WERI-Rb-1 (cell line): Measurements from ENCODE around the gene ADAMTS2.

Experiments used
- DNase-seq: peaks from one replicate; pipeline ENCODE4 v3.0.0-alpha.2; 2020
- H3K27ac ChIP-seq: fragments of 250-450 bp; sonication (Bioruptor Pico); 2 replicates; pipeline ENCODE4 v1.5.1; 2020; ENCODE audit warnings: mild to moderate bottlenecking, moderate library complexity
- H3K27me3 ChIP-seq: fragments of 250-450 bp; sonication (Bioruptor Pico); 2 replicates; pipeline ENCODE4 v1.5.1; 2021; ENCODE audit warnings: mild to moderate bottlenecking, low read depth, moderate library complexity; ENCODE audit not compliant: insufficient read depth, severe bottlenecking
- H3K36me3 ChIP-seq: fragments of 250-450 bp; sonication (Bioruptor Pico); 2 replicates; pipeline ENCODE4 v1.5.1; 2020; ENCODE audit warnings: mild to moderate bottlenecking, moderate library complexity
- H3K4me3 ChIP-seq: 2 replicates; pipeline ENCODE4 v1.5.1; 2011; ENCODE audit warnings: low read depth, mild to moderate bottlenecking, control low read depth, low read length
- H3K9me3 ChIP-seq: fragments of 250-450 bp; sonication (Bioruptor Pico); 2 replicates; pipeline ENCODE4 v1.5.1; 2021; ENCODE audit warnings: mild to moderate bottlenecking, moderate library complexity; ENCODE audit not compliant: severe bottlenecking
- TF ChIP-seq, protein P1 (sequence below): IDR thresholded peaks from 2 replicates; pipeline ENCODE4 v1.5.1; 2011; ENCODE audit warnings: low read depth, mild to moderate bottlenecking, control low read depth, inconsistent platforms, low read length

ADAMTS2 gene

DNA sequence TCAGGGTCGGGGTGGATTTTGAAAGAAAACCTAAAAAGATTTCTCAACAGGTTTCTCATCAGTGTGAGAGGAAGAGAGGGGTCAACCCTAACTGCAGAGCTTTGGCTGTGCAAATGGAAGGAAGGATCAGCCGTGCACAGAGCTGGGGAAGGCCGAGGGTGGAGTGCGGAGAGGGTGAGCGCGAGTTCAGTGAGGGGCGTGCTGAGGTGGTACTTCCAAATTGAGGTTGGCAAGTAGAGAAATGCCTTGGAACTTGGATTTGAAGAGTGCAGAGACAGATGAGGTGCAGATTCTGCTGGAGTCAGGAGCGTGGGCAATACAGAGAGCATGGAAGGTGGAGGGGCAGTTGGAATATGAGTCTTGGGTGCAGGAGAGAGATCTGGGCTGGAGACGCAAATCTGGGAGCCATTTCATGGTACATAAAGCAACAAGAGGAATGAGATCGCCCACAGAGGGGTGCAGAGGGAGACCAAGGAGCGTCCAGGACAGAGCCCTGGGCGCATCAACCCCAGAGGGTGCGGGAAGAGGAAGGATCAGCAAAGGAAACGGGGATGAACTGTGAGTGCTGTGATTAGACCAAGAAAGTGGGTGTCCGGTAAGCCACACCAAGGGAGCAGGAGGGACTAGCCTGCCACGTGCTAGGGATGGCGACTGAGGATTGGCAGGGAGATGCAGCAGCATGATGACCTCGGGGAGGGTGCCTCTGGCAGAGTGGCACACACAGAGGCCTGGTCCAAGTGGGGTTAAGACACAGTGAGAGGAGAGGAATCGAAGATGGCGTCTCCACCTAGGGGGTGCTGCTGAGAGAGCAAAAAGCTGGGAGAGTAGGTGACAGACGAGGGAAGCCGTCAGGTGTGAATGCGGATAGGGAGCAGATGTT lies 105.8 kb downstream of the ADAMTS2 start:
- H3K27ac ChIP-seq = no peak overlapping the region
- DNase-seq = no peak
- no peaks in the 10 kb centered on the region for H3K9me3 ChIP-seq
- H3K27me3 ChIP-seq = no peaks in the 10 kb centered on the region
- TF ChIP-seq, protein P1, sequence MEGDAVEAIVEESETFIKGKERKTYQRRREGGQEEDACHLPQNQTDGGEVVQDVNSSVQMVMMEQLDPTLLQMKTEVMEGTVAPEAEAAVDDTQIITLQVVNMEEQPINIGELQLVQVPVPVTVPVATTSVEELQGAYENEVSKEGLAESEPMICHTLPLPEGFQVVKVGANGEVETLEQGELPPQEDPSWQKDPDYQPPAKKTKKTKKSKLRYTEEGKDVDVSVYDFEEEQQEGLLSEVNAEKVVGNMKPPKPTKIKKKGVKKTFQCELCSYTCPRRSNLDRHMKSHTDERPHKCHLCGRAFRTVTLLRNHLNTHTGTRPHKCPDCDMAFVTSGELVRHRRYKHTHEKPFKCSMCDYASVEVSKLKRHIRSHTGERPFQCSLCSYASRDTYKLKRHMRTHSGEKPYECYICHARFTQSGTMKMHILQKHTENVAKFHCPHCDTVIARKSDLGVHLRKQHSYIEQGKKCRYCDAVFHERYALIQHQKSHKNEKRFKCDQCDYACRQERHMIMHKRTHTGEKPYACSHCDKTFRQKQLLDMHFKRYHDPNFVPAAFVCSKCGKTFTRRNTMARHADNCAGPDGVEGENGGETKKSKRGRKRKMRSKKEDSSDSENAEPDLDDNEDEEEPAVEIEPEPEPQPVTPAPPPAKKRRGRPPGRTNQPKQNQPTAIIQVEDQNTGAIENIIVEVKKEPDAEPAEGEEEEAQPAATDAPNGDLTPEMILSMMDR = 0 out of 2 replicates have a peak, but pooled peaks have one; percentile 15
- no peak overlapping the region for H3K4me3 ChIP-seq
- no peaks in the 10 kb centered on the region for H3K36me3 ChIP-seq

DNA sequence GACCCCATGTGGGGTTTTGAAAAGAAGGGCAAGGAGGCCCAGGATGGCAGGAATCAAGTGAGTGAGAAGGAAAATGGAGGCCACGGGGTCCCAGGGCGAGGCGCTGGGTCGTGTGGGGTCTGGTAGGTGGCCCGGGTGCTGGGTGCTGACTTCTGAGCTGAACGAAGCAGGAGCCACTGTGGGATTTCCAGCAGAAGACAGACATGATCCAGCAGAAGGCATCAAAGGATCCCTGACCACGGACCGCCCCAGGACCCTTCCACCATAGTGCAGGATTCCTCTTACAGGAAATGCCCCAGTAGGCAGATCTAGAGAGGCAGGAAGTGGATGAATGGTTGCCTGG lies 106.7 kb downstream of the ADAMTS2 start:
- no peak for DNase-seq
- no peaks in the 10 kb centered on the region for H3K9me3 ChIP-seq
- H3K36me3 ChIP-seq = no peaks in the 10 kb centered on the region
- no peaks in the 10 kb centered on the region for H3K27me3 ChIP-seq
- no peak overlapping the region for H3K27ac ChIP-seq
- H3K4me3 ChIP-seq = no peak overlapping the region
- TF ChIP-seq, protein P1 = no peak

DNA sequence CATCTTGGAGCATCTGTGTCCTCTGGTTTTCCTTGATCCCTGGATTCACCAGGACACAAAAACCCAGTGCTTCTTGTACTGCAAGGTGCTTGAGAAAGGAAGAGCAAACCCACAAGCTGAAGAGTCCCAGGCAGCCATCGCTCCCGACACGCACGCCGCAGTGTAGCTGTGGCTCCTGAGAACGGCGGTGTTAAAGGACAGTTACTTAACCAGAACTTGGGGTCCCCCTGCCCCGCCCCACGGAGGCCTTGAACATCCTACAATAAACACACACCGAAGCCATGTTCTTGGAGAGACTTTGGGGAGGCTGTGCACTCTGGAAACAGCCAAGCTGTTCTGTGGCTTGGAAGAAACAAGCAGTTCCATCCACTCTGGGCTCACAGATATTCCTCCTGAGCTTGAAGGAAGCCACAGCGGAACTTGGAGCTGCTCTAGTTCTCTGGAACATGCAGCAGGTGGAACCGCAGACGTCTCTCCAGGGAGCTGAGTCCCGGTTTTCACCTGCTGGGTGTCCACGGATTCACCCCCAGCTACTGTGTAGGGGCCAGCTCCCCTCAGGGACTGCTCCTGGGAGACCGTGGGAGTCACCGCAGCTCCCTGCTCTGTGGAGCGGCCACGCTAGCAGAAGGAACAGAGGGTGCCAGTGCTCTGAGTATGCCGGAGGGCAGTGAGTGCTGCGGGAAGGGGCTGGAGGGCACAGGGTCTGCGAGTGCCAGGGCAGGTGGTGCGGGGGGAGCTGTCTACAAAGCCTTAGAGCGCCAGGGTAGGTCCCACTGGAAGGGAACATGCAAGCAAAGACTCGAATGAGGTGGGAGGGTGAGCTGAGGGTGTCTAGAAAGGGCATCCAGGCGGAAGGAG lies 107.3 kb downstream of the ADAMTS2 start:
- no peaks in the 10 kb centered on the region for H3K36me3 ChIP-seq
- H3K27me3 ChIP-seq = no peaks in the 10 kb centered on the region

DNA sequence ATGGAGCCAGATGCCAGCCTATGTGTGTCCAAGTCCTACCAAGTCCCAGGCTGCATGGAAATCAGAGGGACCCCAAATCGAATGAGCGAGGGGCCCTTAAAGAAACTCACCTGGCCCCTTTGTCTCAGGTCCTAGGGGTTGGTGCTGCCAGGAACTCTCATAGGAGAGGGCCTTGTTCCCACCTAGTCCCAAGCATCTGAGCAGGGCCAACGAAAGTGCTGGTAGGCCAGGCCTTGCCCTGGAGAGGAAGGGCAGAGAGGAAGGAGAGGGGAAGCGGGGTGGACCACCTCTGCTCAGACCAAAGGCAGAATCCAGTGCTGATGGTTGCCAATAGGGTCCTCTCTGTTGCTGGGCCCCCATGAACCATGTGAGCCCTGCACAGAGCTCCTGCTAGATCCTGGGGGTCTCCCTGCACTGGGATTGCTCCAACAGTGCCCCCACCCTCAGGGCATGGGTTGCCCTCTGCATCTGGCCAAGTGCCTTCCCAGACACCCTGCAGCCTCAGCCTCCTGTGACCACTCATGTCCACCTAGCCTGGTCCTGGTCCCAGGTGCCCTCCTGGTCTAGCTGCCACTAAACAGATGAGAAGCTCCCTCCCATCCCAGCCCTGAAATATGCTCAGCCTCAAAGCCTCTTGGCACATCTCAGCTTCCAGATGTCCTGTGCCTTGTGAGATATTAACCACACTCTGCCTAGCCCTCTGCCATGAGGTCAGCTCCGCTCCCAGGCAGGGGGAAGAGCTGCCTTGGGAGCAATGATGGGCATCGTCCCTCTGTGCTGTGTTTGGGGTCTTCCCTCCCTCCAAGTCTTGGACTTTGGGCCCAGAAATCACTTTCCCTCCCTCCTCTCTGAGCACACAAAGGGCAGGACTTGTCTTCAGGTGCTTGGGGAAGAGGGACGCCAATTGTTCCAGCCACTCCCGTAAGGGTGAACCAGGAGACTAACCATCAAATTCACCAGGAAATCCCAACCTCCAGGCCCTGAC lies 109.6 kb downstream of the ADAMTS2 start:
- DNase-seq = no peak
- TF ChIP-seq, protein P1 = no peak
- H3K9me3 ChIP-seq = no peaks in the 10 kb centered on the region
- H3K36me3 ChIP-seq = no peaks in the 10 kb centered on the region
- no peaks in the 10 kb centered on the region for H3K27me3 ChIP-seq
- no peak overlapping the region for H3K27ac ChIP-seq
- H3K4me3 ChIP-seq = no peak overlapping the region

More for the DNA sequence above, 107.3 kb downstream of the ADAMTS2 start:
- Histone ChIP-seq H3K9me3 (no peaks in the 10 kb centered on the region), H3K27ac (no peak overlapping the region), H3K4me3 (no peak overlapping the region)
- no peak for DNase-seq
- TF ChIP-seq, protein P1 = no peak

DNA sequence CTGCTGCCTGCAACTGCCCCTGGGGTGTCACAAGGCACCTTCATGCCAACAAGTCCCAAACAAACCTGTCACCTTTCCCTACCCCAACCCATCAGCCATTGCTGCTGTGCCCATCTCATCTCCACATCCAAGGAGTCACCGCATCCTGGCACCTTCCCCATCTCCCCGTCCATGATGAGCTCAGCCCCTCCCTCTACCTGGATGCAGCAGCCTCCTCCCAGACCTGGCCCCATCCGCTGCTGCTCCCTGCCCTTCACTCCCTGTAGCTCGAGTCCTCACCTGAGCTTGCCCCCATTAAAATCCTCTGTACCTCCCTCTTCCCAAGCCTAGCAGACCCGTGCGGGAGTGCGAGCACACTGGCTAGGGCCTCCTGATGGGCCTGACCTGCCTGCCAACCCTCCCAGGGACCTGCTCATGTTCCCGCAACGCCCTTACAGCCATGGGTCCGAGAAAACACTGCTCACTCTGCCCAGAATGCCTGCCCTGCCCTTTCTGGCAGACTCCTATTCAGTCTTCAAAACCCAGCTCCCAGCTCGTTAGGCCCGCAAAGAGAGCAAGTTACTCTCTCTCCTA lies 110.6 kb downstream of the ADAMTS2 start:
- no peak overlapping the region for H3K27ac ChIP-seq
- TF ChIP-seq, protein P1 = no peak
- H3K4me3 ChIP-seq = no peak overlapping the region
- H3K36me3 ChIP-seq = no peaks in the 10 kb centered on the region
- H3K27me3 ChIP-seq = no peaks in the 10 kb centered on the region
- DNase-seq = no peak
- no peaks in the 10 kb centered on the region for H3K9me3 ChIP-seq
